Prostate gland (tissue), 2 donors: Measurements from ENCODE around the gene NAGPA. TPM values are rescaled to one million over a fixed set of nuclear protein-coding genes. Genes with fewer than 3 reads are reported as not detected.

ENCODE experiments used
- DNase-seq: peaks from one replicate; pipeline ENCODE4 v3.0.0-alpha.2; 2019; ENCODE audit warnings: low spot score
- H3K27ac ChIP-seq, 2 donors: fragments of 200-600 bp; sonication (generic); 2 replicates each; pipeline ENCODE4 v1.5.1; 2017 to 2019
- H3K27me3 ChIP-seq: fragments of 200-600 bp; sonication (generic); replicated peaks from 2 replicates; pipeline ENCODE4 v1.5.1; 2019; ENCODE audit not compliant: insufficient read depth
- H3K36me3 ChIP-seq, 2 donors: fragments of 200-600 bp; sonication (generic); 1 replicate in 1 of 2; 2 replicates in 1 of 2; pipeline versions ENCODE4 v1.5.1 to v1.8.1; 2017 to 2019
- H3K4me1 ChIP-seq: fragments of 200-600 bp; sonication (generic); replicated peaks from 2 replicates; pipeline ENCODE4 v1.5.1; 2019
- H3K4me3 ChIP-seq, 2 donors: fragments of 200-600 bp; sonication (generic); 2 replicates each; pipeline ENCODE4 v1.5.1; 2017 to 2019
- H3K9me3 ChIP-seq: fragments of 200-600 bp; sonication (generic); 2 replicates; pipeline ENCODE4 v1.5.1; 2017
- POLR2A ChIP-seq: fragments of 450-650 bp; IDR thresholded peaks from one replicate; pipeline ENCODE4 v1.6.1; 2016; ENCODE audit warnings: antibody characterized with exemption, mild to moderate bottlenecking
- POLR2AphosphoS5 ChIP-seq: sonication (generic); formaldehyde crosslinking; IDR thresholded peaks from one replicate; pipeline ENCODE4 v1.6.1; 2017; ENCODE audit warnings: antibody characterized with exemption
- WGBS: methylation state at CpG from one replicate; pipeline ENCODE4 v1.1.5; 2018; 5-methylcytosine and 5-hydroxymethylcytosine counted together
- intact Hi-C: fragments of 100-400 bp; cut with DNase I; formaldehyde crosslinking; loops from one replicate; pipeline ENCODE4 v1.14.2; 2022
- total RNA-seq, 2 donors: library from RNA; depleted of rRNA; stranded (reverse); fragments of >200 nt; gene quantifications; one replicate each; pipeline ENCODE4 v1.1.0, GENCODE V29; 2016
- TF ChIP-seq, protein P1 (sequence below), 4 experiments: fragments of 200-600 bp in 2 of 4; fragments of 450-650 bp in 2 of 4; sonication (generic) in 2 of 4; IDR thresholded peaks; 1 replicate in 3 of 4; 2 replicates in 1 of 4; pipeline ENCODE4 v1.5.1; 2016 to 2019; ENCODE audit warnings: antibody characterized with exemption in 4 of 4, mild to moderate bottlenecking in 2 of 4, moderate library complexity in 2 of 4

The NAGPA gene
- total RNA-seq, 2 donors from 2014 or later: 29.1 to 32.3 TPM

DNA sequence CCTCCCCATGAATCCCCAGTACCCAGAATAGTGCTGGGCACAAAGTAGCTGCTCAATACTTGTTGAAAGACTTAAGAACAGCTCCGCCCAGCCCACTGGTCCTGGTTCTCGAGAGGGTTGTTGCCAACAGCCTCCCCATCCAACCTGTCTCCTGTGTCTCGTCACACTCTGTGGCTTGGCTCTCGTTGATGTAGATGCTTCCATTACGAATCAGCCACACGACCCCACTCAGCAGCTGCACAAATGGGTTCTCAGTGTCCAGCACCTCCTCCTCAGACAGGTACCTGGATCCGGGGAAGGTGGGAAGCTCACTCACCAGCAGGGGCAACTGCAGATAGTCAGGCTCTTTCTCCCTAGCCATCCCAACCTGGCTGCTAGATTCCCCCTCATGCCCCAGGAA is 2.1 kb downstream of the NAGPA start:
- Histone ChIP-seq H3K9me3 (no peaks in the 10 kb centered on the region), H3K27ac (no peak overlapping the region), H3K4me1 (peaks cover 4% of the 10 kb centered on the region), H3K36me3 (no peaks in the 10 kb centered on the region), H3K4me3 (no peak overlapping the region), H3K27me3 (no peaks in the 10 kb centered on the region)
- no peak for DNase-seq
- 84% methylated on average over 7 of the region's 7 CpGs for WGBS
- TF ChIP-seq, protein P1, sequence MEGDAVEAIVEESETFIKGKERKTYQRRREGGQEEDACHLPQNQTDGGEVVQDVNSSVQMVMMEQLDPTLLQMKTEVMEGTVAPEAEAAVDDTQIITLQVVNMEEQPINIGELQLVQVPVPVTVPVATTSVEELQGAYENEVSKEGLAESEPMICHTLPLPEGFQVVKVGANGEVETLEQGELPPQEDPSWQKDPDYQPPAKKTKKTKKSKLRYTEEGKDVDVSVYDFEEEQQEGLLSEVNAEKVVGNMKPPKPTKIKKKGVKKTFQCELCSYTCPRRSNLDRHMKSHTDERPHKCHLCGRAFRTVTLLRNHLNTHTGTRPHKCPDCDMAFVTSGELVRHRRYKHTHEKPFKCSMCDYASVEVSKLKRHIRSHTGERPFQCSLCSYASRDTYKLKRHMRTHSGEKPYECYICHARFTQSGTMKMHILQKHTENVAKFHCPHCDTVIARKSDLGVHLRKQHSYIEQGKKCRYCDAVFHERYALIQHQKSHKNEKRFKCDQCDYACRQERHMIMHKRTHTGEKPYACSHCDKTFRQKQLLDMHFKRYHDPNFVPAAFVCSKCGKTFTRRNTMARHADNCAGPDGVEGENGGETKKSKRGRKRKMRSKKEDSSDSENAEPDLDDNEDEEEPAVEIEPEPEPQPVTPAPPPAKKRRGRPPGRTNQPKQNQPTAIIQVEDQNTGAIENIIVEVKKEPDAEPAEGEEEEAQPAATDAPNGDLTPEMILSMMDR (IDR thresholded peaks at IDR 0.05): no peak
- TF ChIP-seq POLR2AphosphoS5: no peak
- no peak for TF ChIP-seq POLR2A
- intact Hi-C loops: no loop called here

- Histone ChIP-seq H3K9me3 (no peaks in the 10 kb centered on the region), H3K27me3 (no peaks in the 10 kb centered on the region), H3K36me3 (no peaks in the 10 kb centered on the region), H3K4me3 (no peak overlapping the region), H3K4me1 (peaks cover 4% of the 10 kb centered on the region), H3K27ac (no peak overlapping the region)
- WGBS: 87% methylated on average over 12 of the region's 12 CpGs
- TF ChIP-seq POLR2AphosphoS5 (no peak), POLR2A (no peak)
- TF ChIP-seq, protein P1 (IDR thresholded peaks at IDR 0.05): no peak
- DNase-seq: no peak
- intact Hi-C loops: no loop called here
These were observed 3.4 kb downstream of the NAGPA start for GRCh38 chr16:5030251-5030870.

DNA sequence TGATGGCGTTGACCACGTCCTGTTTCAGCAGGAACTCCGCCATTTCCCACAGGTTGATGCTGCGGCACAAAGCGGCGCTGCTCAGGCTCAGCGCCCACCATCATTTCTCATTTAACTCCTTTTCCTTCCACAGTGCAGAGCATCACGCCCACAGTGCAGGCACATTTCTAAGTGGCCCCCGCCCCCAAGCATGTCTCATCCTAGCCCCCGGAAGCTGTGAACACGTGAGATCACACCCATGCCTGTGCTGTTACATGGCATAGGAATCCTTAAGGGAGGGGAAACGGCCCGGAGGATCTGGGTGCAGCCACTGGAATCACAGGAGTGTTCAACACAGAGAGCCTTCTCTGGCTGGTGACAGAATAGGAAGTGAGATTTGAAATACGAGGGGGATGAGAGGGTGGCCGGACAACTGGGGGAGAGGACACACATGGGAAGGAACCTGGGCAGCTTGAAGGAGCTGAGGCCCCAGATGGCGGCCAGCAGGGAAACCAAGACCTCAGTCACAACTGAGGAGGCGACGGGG is 4.7 kb downstream of the NAGPA start:
- H3K36me3 ChIP-seq: no peaks in the 10 kb centered on the region
- no peak for DNase-seq
- 88% methylated on average over 18 of the region's 18 CpGs for WGBS
- H3K9me3 ChIP-seq: no peaks in the 10 kb centered on the region
- no peak overlapping the region for H3K27ac ChIP-seq
- H3K27me3 ChIP-seq: no peaks in the 10 kb centered on the region
- H3K4me1 ChIP-seq: peaks cover 4% of the 10 kb centered on the region
- TF ChIP-seq, protein P1 (IDR thresholded peaks at IDR 0.05): no peak
- TF ChIP-seq POLR2A (no peak), POLR2AphosphoS5 (no peak)
- intact Hi-C loops: no loop called here
- no peak overlapping the region for H3K4me3 ChIP-seq

DNA sequence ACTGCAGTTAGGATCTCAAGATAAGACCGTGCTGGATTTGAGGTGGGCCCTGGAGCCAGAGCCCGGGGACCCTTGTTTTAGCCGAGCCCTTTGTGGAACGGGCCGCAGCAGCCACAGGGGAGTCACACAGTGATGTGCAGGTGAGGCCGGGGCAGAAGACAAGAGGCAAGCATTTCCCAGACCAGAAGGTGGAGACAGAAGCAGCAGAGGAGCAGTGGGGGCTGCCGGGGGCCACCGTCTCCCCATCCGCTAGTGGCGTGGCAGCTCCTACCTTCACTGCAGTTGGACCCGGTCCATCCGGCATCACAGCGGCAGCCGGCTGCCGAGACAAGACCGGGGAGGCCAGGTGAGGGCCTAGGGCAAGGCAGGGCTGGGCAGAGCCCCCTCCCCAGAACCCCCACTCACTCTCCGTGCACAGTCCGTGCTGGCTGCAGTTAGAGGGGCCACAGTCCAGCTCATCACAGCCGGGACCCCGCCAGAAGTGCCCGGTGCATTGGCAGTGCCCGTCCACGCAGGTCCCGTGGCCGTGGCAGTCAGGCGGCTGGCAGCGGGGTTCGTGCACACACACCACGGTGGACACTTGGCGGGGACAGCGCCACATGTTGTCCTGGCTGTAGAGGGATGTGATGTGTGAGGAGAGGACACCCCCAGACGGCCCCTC is 6.0 kb downstream of the NAGPA start:
- Histone ChIP-seq H3K4me1 (peaks cover 2% of the 10 kb centered on the region), H3K4me3 (no peak overlapping the region), H3K27me3 (no peaks in the 10 kb centered on the region), H3K9me3 (no peaks in the 10 kb centered on the region), H3K27ac (no peak overlapping the region), H3K36me3 (no peaks in the 10 kb centered on the region)
- DNase-seq: no peak
- TF ChIP-seq POLR2A (no peak), POLR2AphosphoS5 (no peak)
- TF ChIP-seq, protein P1 (IDR thresholded peaks at IDR 0.05): no peak
- 92% methylated on average over 31 of the region's 32 CpGs for WGBS
- intact Hi-C loops: no loop called here

- Histone ChIP-seq H3K27ac (no peak overlapping the region), H3K4me1 (no peaks in the 10 kb centered on the region), H3K36me3 (no peaks in the 10 kb centered on the region), H3K27me3 (no peaks in the 10 kb centered on the region), H3K9me3 (no peaks in the 10 kb centered on the region), H3K4me3 (no peak overlapping the region)
- intact Hi-C loops: no loop called here
- DNase-seq: no peak
- no peak for TF ChIP-seq POLR2AphosphoS5
- TF ChIP-seq, protein P1 (IDR thresholded peaks at IDR 0.05): no peak
- TF ChIP-seq POLR2A: no peak
- WGBS: 82% methylated on average over 7 of the region's 7 CpGs
These were observed 6.6 kb downstream of the NAGPA start for GRCh38 chr16:5027086-5027485.
